GM10248 (cell line): Measurements from ENCODE around the gene GABBR2.

Experiments used
- CTCF ChIA-PET: fragments of 300-600 bp; sonication (Branson Sonifier 250); formaldehyde crosslinking; extraction: SDS; loops from one replicate; lab custom pipeline; 2021; ENCODE audit warnings: antibody characterized with exemption; lab: Yijun Ruan, JAX
- POLR2A ChIA-PET: fragments of 350-650 bp; sonication (Branson Sonifier 250); formaldehyde crosslinking; extraction: SDS; loops from one replicate; lab custom pipeline; 2020; ENCODE audit warnings: antibody characterized with exemption; lab: Yijun Ruan, JAX
- DNase-seq: peaks from one replicate; pipeline ENCODE4 v3.0.0; 2012; ENCODE audit errors: extremely low spot score
- TF ChIP-seq, protein P1 (sequence below): IDR thresholded peaks from 2 replicates; pipeline ENCODE4 v1.5.1; 2012; ENCODE audit warnings: mild to moderate bottlenecking, low read depth; ENCODE audit errors: extremely low read depth, missing control alignments, control extremely low read depth

The GABBR2 gene

GRCh38 chr9:98304381-98304780 is 404.4 kb downstream of the GABBR2 start:
- TF ChIP-seq, protein P1, sequence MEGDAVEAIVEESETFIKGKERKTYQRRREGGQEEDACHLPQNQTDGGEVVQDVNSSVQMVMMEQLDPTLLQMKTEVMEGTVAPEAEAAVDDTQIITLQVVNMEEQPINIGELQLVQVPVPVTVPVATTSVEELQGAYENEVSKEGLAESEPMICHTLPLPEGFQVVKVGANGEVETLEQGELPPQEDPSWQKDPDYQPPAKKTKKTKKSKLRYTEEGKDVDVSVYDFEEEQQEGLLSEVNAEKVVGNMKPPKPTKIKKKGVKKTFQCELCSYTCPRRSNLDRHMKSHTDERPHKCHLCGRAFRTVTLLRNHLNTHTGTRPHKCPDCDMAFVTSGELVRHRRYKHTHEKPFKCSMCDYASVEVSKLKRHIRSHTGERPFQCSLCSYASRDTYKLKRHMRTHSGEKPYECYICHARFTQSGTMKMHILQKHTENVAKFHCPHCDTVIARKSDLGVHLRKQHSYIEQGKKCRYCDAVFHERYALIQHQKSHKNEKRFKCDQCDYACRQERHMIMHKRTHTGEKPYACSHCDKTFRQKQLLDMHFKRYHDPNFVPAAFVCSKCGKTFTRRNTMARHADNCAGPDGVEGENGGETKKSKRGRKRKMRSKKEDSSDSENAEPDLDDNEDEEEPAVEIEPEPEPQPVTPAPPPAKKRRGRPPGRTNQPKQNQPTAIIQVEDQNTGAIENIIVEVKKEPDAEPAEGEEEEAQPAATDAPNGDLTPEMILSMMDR, result no peak
- ChIA-PET CTCF (interaction anchor here (1.1 to 1.4 kb wide), 3 partner anchors 11 to 471 kb away, joined by 3 to 4 read pairs (median 3); no protein-coding TSS in a partner anchor), POLR2A (no interaction called here)
- DNase-seq, result no peak

DNA sequence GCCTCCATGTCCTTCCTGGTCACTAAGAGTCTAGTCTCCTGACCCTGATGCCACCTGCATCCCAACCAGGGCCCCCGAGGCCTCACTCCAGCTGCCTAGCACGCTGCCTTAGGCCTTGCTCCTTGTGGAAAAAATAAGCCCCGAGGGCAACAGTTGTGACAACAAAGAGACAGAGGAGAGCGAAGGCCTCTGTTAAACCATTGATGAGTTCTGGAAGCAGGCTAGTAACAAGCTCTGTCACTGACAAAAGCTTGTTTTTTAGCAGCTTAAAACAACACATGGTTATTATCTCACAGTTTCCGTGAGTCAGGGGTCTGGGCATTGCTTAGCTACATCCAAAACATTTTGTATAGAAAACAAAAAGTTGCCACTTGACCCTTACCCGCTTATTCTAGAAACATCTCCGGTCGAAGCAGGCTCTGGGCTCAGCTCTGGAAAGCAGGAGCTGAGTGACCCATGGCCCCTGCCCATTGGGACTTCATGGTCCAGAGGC is 405.1 kb downstream of the GABBR2 start:
- ChIA-PET POLR2A (no interaction called here), CTCF (interaction anchor here (1.1 to 1.4 kb wide), 3 partner anchors 11 to 472 kb away, joined by 3 to 4 read pairs (median 3); no protein-coding TSS in a partner anchor)
- TF ChIP-seq, protein P1, result no peak
- DNase-seq, result no peak

GRCh38 chr9:98302938-98303632 is 405.6 kb downstream of the GABBR2 start:
- DNase-seq, result no peak
- CTCF ChIA-PET, result interaction anchor here (1.2 to 1.3 kb wide), 2 partner anchors 13 to 95 kb away, joined by 3 to 4 read pairs; no protein-coding TSS in a partner anchor
- POLR2A ChIA-PET, result no interaction called here
- TF ChIP-seq, protein P1, result no peak

- ChIA-PET CTCF (interaction anchor here (0.6 to 1.3 kb wide), 3 partner anchors 14 to 474 kb away, joined by 3 to 4 read pairs (median 3); no protein-coding TSS in a partner anchor), POLR2A (no interaction called here)
- TF ChIP-seq, protein P1, result no peak
- DNase-seq, result no peak
Observed at GRCh38 chr9:98302150-98302549, 406.6 kb downstream of the GABBR2 start.

GRCh38 chr9:98300611-98301010 is 408.1 kb downstream of the GABBR2 start:
- TF ChIP-seq, protein P1, result no peak
- no peak for DNase-seq
- ChIA-PET CTCF (no interaction called here), POLR2A (no interaction called here)

- POLR2A ChIA-PET, result no interaction called here
- TF ChIP-seq, protein P1, result no peak
- DNase-seq, result no peak
- CTCF ChIA-PET, result interaction anchor here (1.2 to 2.0 kb wide), 4 partner anchors 18 to 477 kb away, joined by 3 to 10 read pairs (median 3); no protein-coding TSS in a partner anchor
Observed at GRCh38 chr9:98298476-98298875, 410.3 kb downstream of the GABBR2 start.
